Measurements from ENCODE around the gene MICALL2.
"Not testable (repeated sequence)": the region's sequence is repeated elsewhere in the genome, so short reads cannot be mapped to it uniquely, and the experiment has no call there.

The MICALL2 gene

GRCh38 chr7:1446620-1447032 is 12.6 kb downstream of the MICALL2 start:
- Histone ChIP-seq H3K27me3 (ENCODE audit: control insufficient read depth in 1 of 2, insufficient read depth in 2 of 2, low read length in 2 of 2) (no peaks in the 10 kb centered on the region), H3K36me3 (ENCODE audit: control insufficient read depth in 2 of 2, insufficient read depth in 2 of 2, low read length in 2 of 2) (no peaks in the 10 kb centered on the region), H3K4me3 (ENCODE audit: low read length in 2 of 2) (no peak overlapping the region), H3K27ac (ENCODE audit: low read length) (no peak overlapping the region), H3K4me1 (ENCODE audit: control insufficient read depth, insufficient read depth, low read length) (peaks cover 16% of the 10 kb centered on the region), H3K9ac (ENCODE audit: low read length in 2 of 2) (no peak overlapping the region), H3K9me3 (ENCODE audit: control insufficient read depth in 2 of 2, low read length in 2 of 2) (no peaks in the 10 kb centered on the region)

GRCh38 chr7:1446026-1446425 is 13.2 kb downstream of the MICALL2 start:
- not testable (repeated sequence) for H3K4me3 ChIP-seq (ENCODE audit: low read length in 2 of 2); H3K36me3 ChIP-seq (ENCODE audit: control insufficient read depth in 2 of 2, insufficient read depth in 2 of 2, low read length in 2 of 2); H3K27ac ChIP-seq (ENCODE audit: low read length); H3K9me3 ChIP-seq (ENCODE audit: control insufficient read depth in 2 of 2, low read length in 2 of 2); H3K9ac ChIP-seq (ENCODE audit: low read length in 2 of 2); H3K27me3 ChIP-seq (ENCODE audit: control insufficient read depth in 1 of 2, insufficient read depth in 2 of 2, low read length in 2 of 2)
- H3K4me1 ChIP-seq (ENCODE audit: control insufficient read depth, insufficient read depth, low read length), result peaks cover 16% of the 10 kb centered on the region

GRCh38 chr7:1445341-1445740 is 13.9 kb downstream of the MICALL2 start:
- H3K9me3 ChIP-seq (ENCODE audit: control insufficient read depth in 2 of 2, low read length in 2 of 2), result no peaks in the 10 kb centered on the region
- no peak overlapping the region for H3K27ac ChIP-seq (ENCODE audit: low read length)
- H3K4me1 ChIP-seq (ENCODE audit: control insufficient read depth, insufficient read depth, low read length), result peaks cover 16% of the 10 kb centered on the region
- H3K27me3 ChIP-seq (ENCODE audit: control insufficient read depth in 1 of 2, insufficient read depth in 2 of 2, low read length in 2 of 2), result no peaks in the 10 kb centered on the region
- no peak overlapping the region for H3K4me3 ChIP-seq (ENCODE audit: low read length in 2 of 2)
- no peak overlapping the region for H3K9ac ChIP-seq (ENCODE audit: low read length in 2 of 2)
- H3K36me3 ChIP-seq (ENCODE audit: control insufficient read depth in 2 of 2, insufficient read depth in 2 of 2, low read length in 2 of 2), result no peaks in the 10 kb centered on the region

- Histone ChIP-seq H3K4me1 (ENCODE audit: control insufficient read depth, insufficient read depth, low read length) (peaks cover 16% of the 10 kb centered on the region), H3K4me3 (ENCODE audit: low read length in 2 of 2) (no peak overlapping the region), H3K36me3 (ENCODE audit: control insufficient read depth in 2 of 2, insufficient read depth in 2 of 2, low read length in 2 of 2) (no peaks in the 10 kb centered on the region), H3K27ac (ENCODE audit: low read length) (no peak overlapping the region), H3K9ac (ENCODE audit: low read length in 2 of 2) (no peak overlapping the region), H3K27me3 (ENCODE audit: control insufficient read depth in 1 of 2, insufficient read depth in 2 of 2, low read length in 2 of 2) (no peaks in the 10 kb centered on the region), H3K9me3 (ENCODE audit: control insufficient read depth in 2 of 2, low read length in 2 of 2) (no peaks in the 10 kb centered on the region)
These were observed 14.3 kb downstream of the MICALL2 start for GRCh38 chr7:1444925-1445322.

GRCh38 chr7:1444214-1444924 is 14.9 kb downstream of the MICALL2 start:
- no peaks in the 10 kb centered on the region for H3K27me3 ChIP-seq (ENCODE audit: control insufficient read depth in 1 of 2, insufficient read depth in 2 of 2, low read length in 2 of 2)
- H3K4me1 ChIP-seq (ENCODE audit: control insufficient read depth, insufficient read depth, low read length), result peaks cover 16% of the 10 kb centered on the region
- no peak overlapping the region for H3K4me3 ChIP-seq (ENCODE audit: low read length in 2 of 2)
- no peaks in the 10 kb centered on the region for H3K9me3 ChIP-seq (ENCODE audit: control insufficient read depth in 2 of 2, low read length in 2 of 2)
- H3K9ac ChIP-seq (ENCODE audit: low read length in 2 of 2), result no peak overlapping the region
- no peaks in the 10 kb centered on the region for H3K36me3 ChIP-seq (ENCODE audit: control insufficient read depth in 2 of 2, insufficient read depth in 2 of 2, low read length in 2 of 2)
- no peak overlapping the region for H3K27ac ChIP-seq (ENCODE audit: low read length)

GRCh38 chr7:1443587-1444200 is 15.6 kb downstream of the MICALL2 start:
- H3K27me3 ChIP-seq (ENCODE audit: control insufficient read depth in 1 of 2, insufficient read depth in 2 of 2, low read length in 2 of 2); H3K27ac ChIP-seq (ENCODE audit: low read length): not testable (repeated sequence)

GRCh38 chr7:1442355-1443124 is 16.7 kb downstream of the MICALL2 start:
- Histone ChIP-seq H3K4me3 (ENCODE audit: low read length in 2 of 2) (no peak overlapping the region), H3K9ac (ENCODE audit: low read length in 2 of 2) (no peak overlapping the region), H3K36me3 (ENCODE audit: control insufficient read depth in 2 of 2, insufficient read depth in 2 of 2, low read length in 2 of 2) (no peaks in the 10 kb centered on the region), H3K27me3 (ENCODE audit: control insufficient read depth in 1 of 2, insufficient read depth in 2 of 2, low read length in 2 of 2) (no peaks in the 10 kb centered on the region), H3K9me3 (ENCODE audit: control insufficient read depth in 2 of 2, low read length in 2 of 2) (no peaks in the 10 kb centered on the region), H3K4me1 (ENCODE audit: control insufficient read depth, insufficient read depth, low read length) (peaks cover 8% of the 10 kb centered on the region), H3K27ac (ENCODE audit: low read length) (no peak overlapping the region)

More at GRCh38 chr7:1443587-1444200, 15.6 kb downstream of the MICALL2 start:
- H3K4me1 ChIP-seq (ENCODE audit: control insufficient read depth, insufficient read depth, low read length), result peaks cover 16% of the 10 kb centered on the region
- not testable (repeated sequence) for H3K9ac ChIP-seq (ENCODE audit: low read length in 2 of 2); H3K9me3 ChIP-seq (ENCODE audit: control insufficient read depth in 2 of 2, low read length in 2 of 2); H3K4me3 ChIP-seq (ENCODE audit: low read length in 2 of 2); H3K36me3 ChIP-seq (ENCODE audit: control insufficient read depth in 2 of 2, insufficient read depth in 2 of 2, low read length in 2 of 2)

- H3K36me3 ChIP-seq (ENCODE audit: control insufficient read depth in 2 of 2, insufficient read depth in 2 of 2, low read length in 2 of 2), result no peaks in the 10 kb centered on the region
- H3K4me1 ChIP-seq (ENCODE audit: control insufficient read depth, insufficient read depth, low read length), result peaks cover 2% of the 10 kb centered on the region
- H3K27ac ChIP-seq (ENCODE audit: low read length), result no peak overlapping the region
- H3K4me3 ChIP-seq (ENCODE audit: low read length in 2 of 2), result no peak overlapping the region
- H3K9ac ChIP-seq (ENCODE audit: low read length in 2 of 2), result no peak overlapping the region
- H3K9me3 ChIP-seq (ENCODE audit: control insufficient read depth in 2 of 2, low read length in 2 of 2), result no peaks in the 10 kb centered on the region
- H3K27me3 ChIP-seq (ENCODE audit: control insufficient read depth in 1 of 2, insufficient read depth in 2 of 2, low read length in 2 of 2), result no peaks in the 10 kb centered on the region
These were observed 17.5 kb downstream of the MICALL2 start for GRCh38 chr7:1441615-1442354.

- Histone ChIP-seq H3K36me3 (ENCODE audit: control insufficient read depth in 2 of 2, insufficient read depth in 2 of 2, low read length in 2 of 2) (no peaks in the 10 kb centered on the region), H3K9ac (ENCODE audit: low read length in 2 of 2) (no peak overlapping the region), H3K27ac (ENCODE audit: low read length) (no peak overlapping the region), H3K9me3 (ENCODE audit: control insufficient read depth in 2 of 2, low read length in 2 of 2) (no peaks in the 10 kb centered on the region), H3K27me3 (ENCODE audit: control insufficient read depth in 1 of 2, insufficient read depth in 2 of 2, low read length in 2 of 2) (no peaks in the 10 kb centered on the region), H3K4me3 (ENCODE audit: low read length in 2 of 2) (no peak overlapping the region), H3K4me1 (ENCODE audit: control insufficient read depth, insufficient read depth, low read length) (no peaks in the 10 kb centered on the region)
These were observed 18.6 kb downstream of the MICALL2 start for GRCh38 chr7:1440620-1441019.

Measured in stomach smooth muscle (tissue), 2 donors.